ENCODE data around the gene KDM4C.

DNA sequence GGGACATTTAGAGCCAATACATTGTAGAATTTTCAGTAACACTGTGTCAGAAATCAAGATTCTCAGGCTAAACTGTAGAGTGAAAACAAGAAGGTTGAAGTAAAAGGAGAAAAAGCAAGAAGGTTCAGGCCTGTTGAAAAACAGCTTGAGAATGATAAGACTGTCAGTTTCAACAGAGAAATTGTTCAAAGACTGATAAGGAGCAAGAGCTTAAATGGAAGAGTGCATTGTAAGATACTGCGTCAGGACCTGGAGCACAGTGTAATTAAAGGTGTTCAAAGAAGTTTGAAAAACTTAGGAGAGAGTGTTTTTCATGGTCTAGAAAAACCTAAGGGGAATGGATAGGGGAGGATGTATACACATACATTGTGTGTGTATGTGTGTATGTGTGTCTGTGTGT is 408.3 kb downstream of the KDM4C start:
- TF ChIP-seq EZH2 (IDR thresholded peaks at IDR 0.05; ENCODE audit: insufficient read depth, poor library complexity, severe bottlenecking): no peak
- no peak for TF ChIP-seq EZH2phosphoT487 (IDR thresholded peaks at IDR 0.05; ENCODE audit: insufficient read depth, low read depth)
